ENCODE measurements around the gene PLA2G15.

Gene PLA2G15

GRCh38 chr16:68246666-68247065 lies 1.5 kb downstream of the PLA2G15 start:
- H3K27ac ChIP-seq: no peak overlapping the region
- no peak for TF ChIP-seq CTCF (conservative IDR thresholded peaks at IDR 0.05)

GRCh38 chr16:68247400-68247799 lies 2.2 kb downstream of the PLA2G15 start:
- no peak overlapping the region for H3K27ac ChIP-seq
- TF ChIP-seq CTCF (conservative IDR thresholded peaks at IDR 0.05): no peak

- TF ChIP-seq CTCF (conservative IDR thresholded peaks at IDR 0.05): no peak
- no peak overlapping the region for H3K27ac ChIP-seq
Measured at GRCh38 chr16:68247932-68248331, 2.8 kb downstream of the PLA2G15 start.

GRCh38 chr16:68249371-68249770 lies 4.2 kb downstream of the PLA2G15 start:
- no peak overlapping the region for H3K27ac ChIP-seq
- no peak for TF ChIP-seq CTCF (conservative IDR thresholded peaks at IDR 0.05)

GRCh38 chr16:68250951-68251350 lies 5.8 kb downstream of the PLA2G15 start:
- TF ChIP-seq CTCF (conservative IDR thresholded peaks at IDR 0.05): no peak
- no peak overlapping the region for H3K27ac ChIP-seq

GRCh38 chr16:68251832-68252231 lies 6.7 kb downstream of the PLA2G15 start:
- no peak for TF ChIP-seq CTCF (conservative IDR thresholded peaks at IDR 0.05)

GRCh38 chr16:68252383-68252782 lies 7.2 kb downstream of the PLA2G15 start:
- no peak overlapping the region for H3K27ac ChIP-seq

More at GRCh38 chr16:68251832-68252231, 6.7 kb downstream of the PLA2G15 start:
- H3K27ac ChIP-seq: no peak overlapping the region

More at GRCh38 chr16:68252383-68252782, 7.2 kb downstream of the PLA2G15 start:
- TF ChIP-seq CTCF (conservative IDR thresholded peaks at IDR 0.05): no peak
